NCI-H146 (cell line): ENCODE results near the gene SLC9A9.
"Not testable (repeated sequence)": the region's sequence is repeated elsewhere in the genome, so short reads cannot be mapped to it uniquely, and the experiment has no call there.

Experiments
- DNase-seq: peaks from one replicate; lab custom pipeline; 2025; lab: John Stamatoyannopoulos, UW

SLC9A9 gene

GRCh38 chr3:143847787-143848631 lies at the start of gene SLC9A9:
TSS of gene SLC9A9 (minus strand) at chr3:143848468. CDS start at chr3:143848322, 146 bp downstream.
- DNase-seq: peak; percentile 65

- peak; percentile 74 for DNase-seq
Observed at GRCh38 chr3:143897576-143898295, 49.5 kb upstream of the SLC9A9 start.

- no peak for DNase-seq
Observed at GRCh38 chr3:143896486-143896885, 48.2 kb upstream of the SLC9A9 start.

- DNase-seq: peak; percentile 62
Observed at GRCh38 chr3:143895805-143896204, 47.5 kb upstream of the SLC9A9 start.

GRCh38 chr3:143888846-143889245 lies 40.6 kb upstream of the SLC9A9 start:
- DNase-seq: no peak

GRCh38 chr3:143888166-143888565 lies 39.9 kb upstream of the SLC9A9 start:
- DNase-seq: no peak

GRCh38 chr3:143885780-143886427 lies 37.6 kb upstream of the SLC9A9 start:
- peak; percentile 66 for DNase-seq

GRCh38 chr3:143884861-143885260 lies 36.6 kb upstream of the SLC9A9 start:
- no peak for DNase-seq

- no peak for DNase-seq
Observed at GRCh38 chr3:143883151-143883550, 34.9 kb upstream of the SLC9A9 start.

- no peak for DNase-seq
Observed at GRCh38 chr3:143881095-143881494, 32.8 kb upstream of the SLC9A9 start.

- DNase-seq: no peak
Observed at GRCh38 chr3:143875546-143875945, 27.3 kb upstream of the SLC9A9 start.

- DNase-seq: not testable (repeated sequence)
Observed at GRCh38 chr3:143873553-143873952, 25.3 kb upstream of the SLC9A9 start.

- no peak for DNase-seq
Observed at GRCh38 chr3:143865302-143865701, 17.0 kb upstream of the SLC9A9 start.

GRCh38 chr3:143859465-143860203 lies 11.4 kb upstream of the SLC9A9 start:
- DNase-seq: no peak

GRCh38 chr3:143856252-143856970 lies 8.1 kb upstream of the SLC9A9 start:
- DNase-seq: no peak

- DNase-seq: no peak
Observed at GRCh38 chr3:143855183-143855582, 6.9 kb upstream of the SLC9A9 start.

GRCh38 chr3:143851331-143852017 lies 3.2 kb upstream of the SLC9A9 start:
- DNase-seq: no peak

- no peak for DNase-seq
Observed at GRCh38 chr3:143850877-143851276, 2.6 kb upstream of the SLC9A9 start.

GRCh38 chr3:143849854-143850549 lies 1.7 kb upstream of the SLC9A9 start:
- DNase-seq: no peak

- DNase-seq: no peak
Observed at GRCh38 chr3:143848704-143849103, 436 bp upstream of the SLC9A9 start.
